ENCODE results near the gene POC1A.

- no peak for TF ChIP-seq CTCF (IDR thresholded peaks at IDR 0.05)
- TF ChIP-seq POLR2A (IDR thresholded peaks at IDR 0.05) = no peak
These were observed 22.0 kb upstream of the POC1A start for GRCh38 chr3:52176180-52176752.

All from upper lobe of left lung (tissue), 4 donors.